Mucosa of rectum (tissue), 2 donors: Measurements from ENCODE around the gene C1orf74.

Experiments used
- H3K27ac ChIP-seq, 2 donors: one replicate each; pipeline ENCODE4 v1.7.0; 2013; ENCODE audit warnings: inconsistent platforms in 2 of 2, low read depth in 2 of 2, low read length in 2 of 2
- H3K27me3 ChIP-seq, 2 donors: one replicate each; pipeline ENCODE4 v1.7.0; 2013; ENCODE audit warnings: low read length in 2 of 2; ENCODE audit not compliant: control insufficient read depth in 2 of 2, insufficient read depth in 2 of 2
- H3K36me3 ChIP-seq, 2 donors: one replicate each; pipeline ENCODE4 v1.7.0; 2013; ENCODE audit warnings: low read length in 2 of 2; ENCODE audit not compliant: control insufficient read depth in 2 of 2, insufficient read depth in 2 of 2
- H3K4me1 ChIP-seq, 2 donors: one replicate each; pipeline ENCODE4 v1.7.0; 2013; ENCODE audit warnings: low read length in 2 of 2, mild to moderate bottlenecking in 1 of 2; ENCODE audit not compliant: control insufficient read depth in 2 of 2, insufficient read depth in 2 of 2
- H3K4me3 ChIP-seq, 2 donors: one replicate each; pipeline ENCODE4 v1.7.0; 2013; ENCODE audit warnings: low read length in 2 of 2
- H3K9ac ChIP-seq, 2 donors: one replicate each; pipeline ENCODE4 v1.7.0; 2013; ENCODE audit warnings: low read length in 2 of 2, low read depth in 1 of 2, mild to moderate bottlenecking in 1 of 2
- H3K9me3 ChIP-seq, 2 donors: one replicate each; pipeline ENCODE4 v1.7.0; 2013; ENCODE audit warnings: low read length in 2 of 2; ENCODE audit not compliant: control insufficient read depth in 2 of 2
- donor health status: healthy.
- donor health status: Normal muscosa, but diverticular disease.

C1orf74 gene

DNA sequence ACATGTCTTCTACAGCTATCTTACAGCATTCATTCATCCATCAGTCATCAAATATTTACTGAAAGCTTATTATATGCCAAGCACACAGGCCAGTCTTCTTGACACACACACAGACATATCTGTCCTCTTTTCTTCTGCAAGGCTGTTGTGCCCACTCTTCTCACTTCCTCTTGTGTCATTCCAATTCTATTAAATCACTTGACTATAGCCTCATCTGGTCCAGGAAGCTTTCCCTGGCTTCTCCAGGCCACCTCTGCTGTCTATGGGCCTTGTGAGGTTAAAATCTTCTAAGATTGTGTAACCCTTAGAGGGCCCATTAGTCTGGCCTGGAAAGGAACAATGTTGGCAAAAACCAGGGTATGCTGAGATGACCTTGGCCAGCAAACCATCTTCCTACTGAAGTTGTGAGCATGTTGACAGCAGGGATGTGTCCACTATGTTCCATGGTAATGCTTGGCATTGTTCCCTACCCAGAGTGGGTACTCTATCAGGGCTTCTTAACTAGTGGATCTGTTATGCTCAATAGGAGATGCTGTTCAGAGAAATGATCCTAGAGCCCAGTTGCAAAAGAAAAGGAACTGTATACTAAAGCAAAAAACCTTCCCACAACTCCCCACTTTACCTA is 23.2 kb downstream of the C1orf74 start:
- Histone ChIP-seq H3K9me3 (no peaks in the 10 kb centered on the region), H3K4me1 (peaks cover 0 to 6% of the 10 kb centered on the region in 2 donors), H3K4me3 (no peak overlapping the region), H3K36me3 (peaks cover 0 to 15% of the 10 kb centered on the region in 2 donors), H3K9ac (no peak overlapping the region), H3K27me3 (no peaks in the 10 kb centered on the region), H3K27ac (no peak overlapping the region)

DNA sequence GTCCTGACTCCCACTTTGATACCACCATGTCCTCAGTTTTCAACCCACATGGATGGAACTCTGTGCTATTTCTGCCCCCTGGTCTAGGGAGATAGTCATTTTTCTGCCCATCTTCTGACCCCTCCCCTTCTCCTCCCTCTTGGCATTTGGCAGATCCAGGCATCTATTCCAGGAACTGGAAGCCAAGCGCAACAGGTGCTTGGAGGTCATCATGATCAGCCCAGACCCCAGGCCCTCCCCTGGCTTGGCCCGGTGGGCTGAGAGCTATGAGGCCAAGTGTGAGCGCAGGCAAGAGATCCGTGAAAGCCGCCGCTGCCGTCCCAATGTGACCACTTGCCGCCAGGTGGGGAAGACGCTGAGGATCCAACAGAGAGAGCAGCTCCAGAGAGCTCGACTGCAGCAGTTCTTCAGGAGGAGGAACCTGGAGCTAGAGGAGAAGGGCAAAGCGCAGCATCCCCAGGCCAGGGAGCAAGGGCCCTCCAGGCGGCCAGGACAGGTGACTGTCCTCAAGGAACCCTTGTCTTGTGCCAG is 24.5 kb downstream of the C1orf74 start:
- peaks cover 0 to 12% of the 10 kb centered on the region in 2 donors for H3K4me1 ChIP-seq

DNA sequence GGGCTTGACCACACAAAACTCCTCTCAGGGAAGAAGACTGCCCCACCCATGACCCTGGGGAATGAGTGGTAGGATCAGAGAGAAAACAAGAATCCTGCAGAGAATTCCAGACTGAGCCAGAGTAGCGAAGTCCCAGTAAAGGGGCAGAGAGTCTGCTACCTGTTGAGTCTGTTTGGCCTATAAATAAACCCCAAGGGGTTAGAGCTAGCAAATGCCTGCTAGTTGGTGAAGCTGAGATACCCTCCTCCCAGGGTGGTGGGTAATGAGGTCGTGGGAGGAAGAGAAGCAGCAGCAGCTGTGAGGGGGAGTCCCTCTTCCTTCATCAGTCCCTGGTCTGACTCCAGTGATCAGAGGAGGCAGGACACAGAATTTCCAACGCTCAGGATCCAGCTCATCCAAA is 26.0 kb downstream of the C1orf74 start:
- Histone ChIP-seq H3K27me3 (no peaks in the 10 kb centered on the region), H3K27ac (no peak overlapping the region), H3K9ac (peak overlapping the region in 1 of 2 donors; percentile 43), H3K4me3 (peak overlapping the region in 1 of 2 donors; percentile 75), H3K9me3 (no peaks in the 10 kb centered on the region), H3K36me3 (peaks cover 0 to 11% of the 10 kb centered on the region in 2 donors), H3K4me1 (peaks cover 0 to 12% of the 10 kb centered on the region in 2 donors)

More for the DNA sequence above, 24.5 kb downstream of the C1orf74 start:
- Histone ChIP-seq H3K9me3 (no peaks in the 10 kb centered on the region), H3K27ac (no peak overlapping the region), H3K9ac (no peak overlapping the region), H3K4me3 (no peak overlapping the region), H3K36me3 (peaks cover 0 to 15% of the 10 kb centered on the region in 2 donors), H3K27me3 (no peaks in the 10 kb centered on the region)

DNA sequence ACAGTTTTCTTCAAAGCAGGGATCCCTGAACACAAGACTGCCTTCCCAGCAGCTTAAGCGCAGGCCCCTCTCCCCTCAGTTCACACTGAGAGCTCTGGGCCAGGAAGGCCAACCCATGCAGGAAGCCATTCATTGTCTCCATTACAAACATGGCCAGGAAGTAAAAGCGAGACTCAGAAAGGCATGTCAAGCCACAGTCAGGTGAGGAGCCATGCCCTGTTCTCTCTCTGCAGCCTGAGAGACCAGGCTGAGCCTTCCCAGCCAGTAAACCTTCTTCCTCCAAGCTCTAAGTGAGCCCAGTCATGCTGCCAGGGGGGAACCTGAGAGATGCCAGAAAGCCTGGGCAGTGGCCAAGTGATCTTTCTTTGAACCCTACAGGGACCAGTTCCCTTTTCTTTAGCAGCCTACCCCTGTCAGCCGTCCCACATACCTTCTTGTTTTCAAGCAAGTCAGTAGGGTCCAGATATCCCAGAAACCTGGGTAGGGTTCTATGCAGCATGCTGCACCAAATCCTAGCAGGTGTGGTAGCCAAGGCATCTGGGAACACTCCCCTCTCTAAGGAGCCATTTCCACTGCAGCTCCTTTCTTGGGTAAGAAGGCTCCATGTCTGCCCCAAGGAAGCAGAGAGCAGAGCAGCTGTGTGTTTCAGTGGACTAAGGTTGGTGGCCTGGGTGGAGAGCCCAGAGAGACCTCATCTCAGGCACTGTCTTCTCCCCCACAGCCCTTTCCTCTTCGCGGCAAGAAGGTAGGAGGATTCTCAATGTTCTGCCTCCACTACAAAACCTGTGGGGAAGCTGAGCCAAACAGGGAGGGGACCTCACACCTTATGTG is 27.5 kb downstream of the C1orf74 start:
- Histone ChIP-seq H3K27ac (peak overlapping the region; percentile 60 to 84), H3K27me3 (no peaks in the 10 kb centered on the region), H3K36me3 (peaks cover 0 to 7% of the 10 kb centered on the region in 2 donors), H3K4me3 (peak overlapping the region; percentile 32 to 75), H3K9me3 (no peaks in the 10 kb centered on the region), H3K4me1 (peaks cover 0 to 15% of the 10 kb centered on the region in 2 donors), H3K9ac (peak overlapping the region in 1 of 2 donors; percentile 48)

DNA sequence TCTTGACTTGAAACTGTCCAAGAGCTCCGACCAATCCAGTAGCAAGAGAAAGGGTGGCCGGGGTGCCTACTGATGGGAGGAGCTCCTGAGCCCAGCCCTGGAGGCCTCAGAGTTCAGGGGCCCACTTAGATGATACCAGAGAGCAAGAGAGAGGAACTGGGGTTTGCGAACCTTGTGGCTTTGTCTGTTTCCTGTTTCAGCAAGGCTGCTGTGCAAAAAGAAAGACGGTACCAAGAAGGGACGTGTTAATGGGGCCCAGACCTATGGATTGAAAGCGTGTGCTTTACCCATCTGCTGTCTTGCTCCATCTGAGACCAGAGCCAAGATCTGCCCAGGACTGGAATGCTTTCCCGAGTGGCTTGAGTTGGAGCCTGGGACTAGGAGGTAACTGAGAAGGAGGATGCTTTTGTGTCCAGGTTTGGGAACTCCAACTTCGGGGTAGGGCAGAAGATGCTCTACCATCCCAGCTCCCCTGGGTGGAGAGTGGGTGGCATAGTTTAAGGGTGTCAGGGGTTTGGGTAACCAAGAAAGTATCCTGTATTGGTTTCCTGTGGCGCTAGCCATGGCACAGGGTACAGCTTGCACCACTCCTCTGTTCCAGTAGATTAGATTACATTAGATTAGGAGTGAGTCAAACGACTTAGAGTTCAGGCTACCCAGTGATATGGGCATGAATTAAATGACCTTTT is 28.3 kb downstream of the C1orf74 start, which contains the start of gene TRAF3IP3:
TSS of gene TRAF3IP3 (plus strand) at position 128 of the 689 bp plus-strand sequence. CDS start 3,987 bp downstream, outside the sequence.
- Histone ChIP-seq H3K36me3 (peaks cover 0 to 7% of the 10 kb centered on the region in 2 donors), H3K27me3 (no peaks in the 10 kb centered on the region), H3K9ac (peak within 1 kb of the TSS in 1 of 2 donors; percentile 48), H3K4me3 (peak within 1 kb of the TSS; percentile 32 to 75), H3K27ac (peak within 1 kb of the TSS; percentile 60 to 84), H3K9me3 (no peaks in the 10 kb centered on the region), H3K4me1 (peaks cover 0 to 16% of the 10 kb centered on the region in 2 donors)

DNA sequence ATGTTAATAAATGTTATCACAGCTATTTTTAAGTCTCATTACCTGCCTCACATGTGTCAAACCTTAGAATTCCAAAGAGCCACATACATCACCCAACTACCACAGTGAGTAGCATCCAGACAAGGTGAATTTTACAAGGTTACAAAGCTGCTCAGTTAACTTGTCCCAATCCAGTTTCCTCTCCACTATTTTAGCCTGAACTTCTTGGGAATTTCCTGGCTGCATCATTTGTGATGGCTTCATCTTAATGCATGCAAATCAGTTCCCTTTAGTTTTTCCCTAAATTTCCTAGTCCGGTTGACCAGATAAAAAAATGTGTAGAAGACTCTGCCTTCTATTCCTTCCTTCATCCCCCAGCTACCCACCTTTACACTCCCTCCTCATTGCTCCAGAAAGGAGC is 29.1 kb downstream of the C1orf74 start:
- Histone ChIP-seq H3K4me3 (peak overlapping the region in 1 of 2 donors; percentile 42), H3K36me3 (peaks cover 0 to 6% of the 10 kb centered on the region in 2 donors), H3K27ac (peak overlapping the region in 1 of 2 donors; percentile 84), H3K9me3 (no peaks in the 10 kb centered on the region), H3K9ac (no peak overlapping the region), H3K27me3 (no peaks in the 10 kb centered on the region), H3K4me1 (peaks cover 0 to 16% of the 10 kb centered on the region in 2 donors)

DNA sequence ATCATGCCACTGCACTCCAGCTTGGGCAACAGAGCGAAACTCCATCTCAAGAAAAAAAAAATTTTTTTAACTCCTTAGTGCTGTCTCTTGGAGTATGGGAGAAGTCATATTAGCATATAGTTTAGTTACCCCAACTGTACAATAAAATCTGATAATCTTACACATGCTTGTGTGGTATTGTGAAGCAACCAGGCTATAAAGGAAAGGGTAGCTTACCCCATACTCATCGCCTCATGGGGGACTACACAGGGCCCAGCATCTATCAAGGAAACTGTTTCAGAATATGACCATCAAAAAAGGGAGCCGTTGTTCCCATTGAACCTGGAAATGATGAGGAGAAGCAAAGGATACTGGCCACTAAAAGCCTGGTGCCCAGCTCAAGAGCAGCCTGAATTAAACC is 31.5 kb downstream of the C1orf74 start:
- Histone ChIP-seq H3K27me3 (no peaks in the 10 kb centered on the region), H3K9ac (no peak overlapping the region), H3K4me3 (no peak overlapping the region), H3K9me3 (no peaks in the 10 kb centered on the region), H3K36me3 (no peaks in the 10 kb centered on the region), H3K27ac (no peak overlapping the region), H3K4me1 (peaks cover 3 to 16% of the 10 kb centered on the region in 2 donors)

DNA sequence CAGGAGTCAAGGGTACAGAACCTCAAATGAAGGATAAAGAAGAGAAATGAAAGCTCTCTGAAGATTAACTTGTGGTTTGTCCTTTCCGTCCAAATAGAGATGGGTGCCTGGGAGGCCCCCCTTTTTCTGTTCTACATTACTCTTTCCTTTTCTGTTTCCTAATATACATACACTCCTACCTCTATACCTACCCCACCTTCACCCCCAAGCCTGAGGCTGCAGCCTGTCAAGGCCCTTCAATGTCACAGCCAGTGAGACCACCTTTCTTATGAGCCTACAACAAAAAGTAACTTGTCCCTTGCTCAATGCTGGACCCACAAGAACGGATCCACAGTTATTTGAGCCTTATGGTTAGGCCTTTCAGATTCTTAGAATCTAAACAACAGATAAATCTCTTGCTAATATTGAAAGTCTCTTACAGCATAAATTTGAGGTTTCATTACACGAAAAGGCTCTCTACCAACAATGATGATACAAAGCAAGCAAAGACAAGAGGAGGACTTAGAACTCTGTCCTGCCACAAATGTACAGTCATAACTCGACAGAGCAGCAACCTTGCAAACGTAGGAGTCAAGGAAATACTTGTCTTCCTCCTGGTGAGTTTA is 32.6 kb downstream of the C1orf74 start:
- H3K4me3 ChIP-seq: peak overlapping the region in 1 of 2 donors; percentile 9
- H3K36me3 ChIP-seq: no peaks in the 10 kb centered on the region
- H3K4me1 ChIP-seq: peaks cover 5 to 21% of the 10 kb centered on the region in 2 donors
- no peaks in the 10 kb centered on the region for H3K9me3 ChIP-seq
- H3K9ac ChIP-seq: no peak overlapping the region
- H3K27ac ChIP-seq: peak overlapping the region in 1 of 2 donors; percentile 40
- no peaks in the 10 kb centered on the region for H3K27me3 ChIP-seq

DNA sequence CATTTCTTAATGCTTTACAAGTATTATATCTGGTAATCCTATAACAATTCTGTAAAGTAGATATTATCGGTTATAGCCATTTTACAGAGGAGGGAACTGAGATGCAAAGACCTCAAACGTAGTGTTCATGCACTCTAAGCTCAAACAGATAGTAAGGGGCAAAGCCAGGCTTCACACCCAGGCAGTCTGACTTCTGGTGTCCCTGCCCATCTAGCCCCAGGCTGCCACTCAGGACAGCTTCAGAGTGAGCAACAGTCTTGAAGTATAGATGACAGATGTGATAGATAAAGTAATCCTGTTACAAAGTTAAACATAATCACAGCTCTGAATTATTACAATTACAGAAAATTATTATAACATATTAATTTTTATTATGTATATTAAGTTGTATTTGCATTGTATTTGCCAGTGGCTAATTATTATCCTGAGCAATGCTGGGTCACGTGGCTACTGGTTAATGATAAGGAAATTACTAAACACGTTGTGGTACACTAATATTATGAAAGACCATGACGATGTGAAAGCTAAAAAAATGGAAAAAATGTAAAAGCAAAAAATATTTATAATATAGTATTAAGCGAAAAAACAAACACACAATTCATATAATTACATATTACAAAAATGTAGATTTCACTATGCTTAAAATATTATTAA is 34.6 kb downstream of the C1orf74 start:
- H3K4me1 ChIP-seq: peaks cover 5 to 16% of the 10 kb centered on the region in 2 donors
- H3K4me3 ChIP-seq: no peak overlapping the region
- H3K27me3 ChIP-seq: no peaks in the 10 kb centered on the region
- H3K9ac ChIP-seq: no peak overlapping the region
- H3K9me3 ChIP-seq: no peaks in the 10 kb centered on the region
- no peak overlapping the region for H3K27ac ChIP-seq
- H3K36me3 ChIP-seq: no peaks in the 10 kb centered on the region
